ENCODE data around the gene FAM174C.

DNA sequence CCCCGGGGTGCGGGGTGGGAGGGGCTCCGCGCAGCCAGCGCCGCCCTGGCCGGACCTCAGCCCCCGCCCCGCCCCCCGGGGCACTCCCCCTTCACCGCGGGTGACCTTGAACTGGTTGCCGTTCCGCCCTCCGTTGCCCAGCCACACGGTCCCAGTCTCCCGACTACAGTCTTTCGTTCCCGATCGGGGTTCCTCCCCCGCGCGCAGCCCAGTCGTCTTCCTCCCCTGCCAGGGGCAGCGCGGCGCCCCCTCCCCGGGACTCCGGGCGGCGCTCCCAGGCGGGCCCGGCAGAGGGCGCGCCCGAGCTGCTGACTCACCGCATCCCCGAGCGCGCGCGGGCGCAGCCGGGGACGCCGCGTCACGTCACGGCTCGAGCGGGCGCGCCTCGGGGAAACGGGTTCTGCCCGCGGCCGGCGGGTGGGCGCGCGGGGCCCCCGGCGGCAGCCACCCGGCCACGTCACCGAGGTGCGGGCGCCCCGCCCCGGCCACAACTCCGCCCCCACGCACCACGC, 26.5 kb upstream of the FAM174C start:
- TF ChIP-seq, protein P1, sequence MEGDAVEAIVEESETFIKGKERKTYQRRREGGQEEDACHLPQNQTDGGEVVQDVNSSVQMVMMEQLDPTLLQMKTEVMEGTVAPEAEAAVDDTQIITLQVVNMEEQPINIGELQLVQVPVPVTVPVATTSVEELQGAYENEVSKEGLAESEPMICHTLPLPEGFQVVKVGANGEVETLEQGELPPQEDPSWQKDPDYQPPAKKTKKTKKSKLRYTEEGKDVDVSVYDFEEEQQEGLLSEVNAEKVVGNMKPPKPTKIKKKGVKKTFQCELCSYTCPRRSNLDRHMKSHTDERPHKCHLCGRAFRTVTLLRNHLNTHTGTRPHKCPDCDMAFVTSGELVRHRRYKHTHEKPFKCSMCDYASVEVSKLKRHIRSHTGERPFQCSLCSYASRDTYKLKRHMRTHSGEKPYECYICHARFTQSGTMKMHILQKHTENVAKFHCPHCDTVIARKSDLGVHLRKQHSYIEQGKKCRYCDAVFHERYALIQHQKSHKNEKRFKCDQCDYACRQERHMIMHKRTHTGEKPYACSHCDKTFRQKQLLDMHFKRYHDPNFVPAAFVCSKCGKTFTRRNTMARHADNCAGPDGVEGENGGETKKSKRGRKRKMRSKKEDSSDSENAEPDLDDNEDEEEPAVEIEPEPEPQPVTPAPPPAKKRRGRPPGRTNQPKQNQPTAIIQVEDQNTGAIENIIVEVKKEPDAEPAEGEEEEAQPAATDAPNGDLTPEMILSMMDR (conservative IDR thresholded peaks at IDR 0.05; ENCODE audit: low read depth, low read length) = peak; percentile 60
- no peak for TF ChIP-seq EZH2 (IDR thresholded peaks at IDR 0.05; ENCODE audit: low read length, unreplicated experiment)
- TF ChIP-seq EZH2phosphoT487 (IDR thresholded peaks at IDR 0.05; ENCODE audit: borderline replicate concordance, low read length) = no peak
